T follicular helper cell (primary cell): Measurements from ENCODE around the gene LDAH.
"Not testable (repeated sequence)": the region's sequence is repeated elsewhere in the genome, so short reads cannot be mapped to it uniquely, and the experiment has no call there.

Experiments used
- DNase-seq: peaks from one replicate; pipeline ENCODE4 v3.0.0-alpha.2; 2020; ENCODE audit warnings: low read depth
- total RNA-seq, 2 experiments: gene quantifications; one replicate each; lab custom pipeline; 2026; lab: John Stamatoyannopoulos, UW

Gene LDAH
- 19.1 to 32.2 reads per million in 2 experiments for total RNA-seq

- DNase-seq = peak; percentile 73
Observed at GRCh38 chr2:20822535-20823490, at the start of gene LDAH. Gene LDAH (minus strand): TSS chr2:20823101. CDS start chr2:20801463, 21,638 bp downstream.

DNA sequence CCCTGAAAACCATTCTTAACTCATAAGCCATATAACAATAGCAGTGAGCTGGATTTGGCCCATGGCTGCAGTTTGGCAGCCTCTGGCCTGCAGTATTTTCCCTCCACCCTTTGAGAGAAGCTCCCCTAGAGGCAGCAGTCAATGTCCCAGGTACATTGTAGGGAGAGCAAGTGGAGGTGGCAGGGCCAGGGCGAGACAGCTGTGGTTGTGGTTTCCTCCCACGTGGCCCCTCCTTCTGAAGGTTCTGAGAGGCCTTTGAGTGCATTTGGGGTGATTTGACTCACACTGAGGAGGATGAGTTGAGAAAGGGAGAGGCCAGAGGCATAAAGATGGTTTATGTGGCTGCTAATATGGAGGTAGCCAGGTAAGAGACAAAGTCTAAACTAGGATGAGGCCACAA lies 45.5 kb upstream of the LDAH start:
- peak; percentile 25 for DNase-seq

GRCh38 chr2:20862850-20863249 lies 39.9 kb upstream of the LDAH start:
- DNase-seq = no peak

DNA sequence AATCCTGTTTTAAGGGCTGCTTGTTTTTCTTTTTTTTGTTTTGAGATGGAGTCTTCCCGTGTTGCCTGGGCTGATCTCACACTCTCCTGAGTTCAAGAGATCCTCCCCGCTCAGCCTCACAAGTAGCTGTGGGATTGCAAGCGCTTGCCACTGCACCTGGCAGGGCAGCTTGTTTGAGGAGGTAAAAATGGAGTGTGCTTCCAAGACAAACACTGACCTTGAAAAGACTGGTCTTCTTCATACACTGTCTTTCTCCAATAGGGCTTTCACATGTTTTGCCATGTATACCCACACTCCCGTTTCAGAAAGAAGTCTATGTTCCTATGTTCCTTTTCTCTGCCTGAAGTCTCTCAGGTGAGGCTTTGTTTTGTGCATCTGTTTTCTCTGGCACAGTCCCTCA lies 32.6 kb upstream of the LDAH start:
- no peak for DNase-seq

DNA sequence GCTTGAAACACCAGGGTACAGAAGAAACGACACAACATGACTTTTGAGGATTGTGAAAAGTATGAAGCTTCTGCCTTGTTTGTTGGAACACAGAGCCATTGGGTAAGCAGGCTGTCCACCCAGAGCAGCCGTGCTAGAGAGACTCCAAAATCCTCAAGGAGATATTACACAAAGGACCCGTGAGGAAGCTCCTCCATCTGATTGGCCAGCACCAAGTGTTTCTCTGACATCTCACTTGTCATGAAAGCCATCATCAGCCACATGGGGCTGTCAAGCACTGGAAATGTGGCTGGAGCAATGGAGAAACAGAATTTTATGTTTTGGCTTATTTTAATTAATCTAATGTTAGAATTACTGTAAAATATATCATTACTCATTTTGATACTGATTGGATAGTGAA lies 29.8 kb upstream of the LDAH start:
- no peak for DNase-seq

- DNase-seq = no peak
Observed at GRCh38 chr2:20852139-20852538, 29.2 kb upstream of the LDAH start.

GRCh38 chr2:20844246-20844645 lies 21.3 kb upstream of the LDAH start:
- no peak for DNase-seq

DNA sequence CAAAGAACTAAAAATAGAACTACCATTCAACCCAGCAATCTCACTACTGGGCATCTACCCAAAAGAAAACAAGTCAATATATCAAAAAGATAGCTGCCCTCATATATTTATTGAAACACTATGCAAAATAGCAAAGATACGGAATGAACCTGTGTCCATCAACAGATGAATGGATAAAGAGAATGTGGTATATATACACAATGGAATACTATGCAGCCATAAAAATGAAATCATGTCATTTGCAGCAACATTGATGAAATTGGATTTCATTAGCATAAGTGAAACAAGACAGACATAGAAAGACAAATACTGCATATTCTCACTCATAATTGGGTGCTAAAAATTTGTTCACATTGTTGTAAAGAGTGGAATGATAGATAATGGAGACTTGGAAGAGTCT lies 16.2 kb upstream of the LDAH start:
- DNase-seq = no peak

DNA sequence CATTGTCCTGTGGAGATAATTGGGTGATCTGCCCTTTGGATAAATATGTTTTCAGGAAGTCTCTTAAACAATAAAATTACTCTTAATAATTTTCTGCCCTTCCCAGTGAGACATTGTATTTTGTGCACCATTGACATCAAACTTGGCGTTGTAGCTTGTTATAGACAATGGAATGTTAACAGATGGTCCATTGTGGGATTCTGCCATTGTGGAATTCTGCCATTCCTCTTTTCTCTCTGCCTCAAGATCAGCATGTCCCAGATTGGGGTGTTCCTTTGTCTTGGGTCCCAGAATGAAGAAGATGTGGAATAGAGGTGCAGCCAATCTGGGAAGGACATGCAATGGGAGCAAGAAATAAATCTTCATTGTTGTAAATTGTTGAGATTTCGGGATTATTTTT lies 15.1 kb upstream of the LDAH start:
- DNase-seq = no peak

- no peak for DNase-seq
Observed at GRCh38 chr2:20836521-20836920, 13.6 kb upstream of the LDAH start.

DNA sequence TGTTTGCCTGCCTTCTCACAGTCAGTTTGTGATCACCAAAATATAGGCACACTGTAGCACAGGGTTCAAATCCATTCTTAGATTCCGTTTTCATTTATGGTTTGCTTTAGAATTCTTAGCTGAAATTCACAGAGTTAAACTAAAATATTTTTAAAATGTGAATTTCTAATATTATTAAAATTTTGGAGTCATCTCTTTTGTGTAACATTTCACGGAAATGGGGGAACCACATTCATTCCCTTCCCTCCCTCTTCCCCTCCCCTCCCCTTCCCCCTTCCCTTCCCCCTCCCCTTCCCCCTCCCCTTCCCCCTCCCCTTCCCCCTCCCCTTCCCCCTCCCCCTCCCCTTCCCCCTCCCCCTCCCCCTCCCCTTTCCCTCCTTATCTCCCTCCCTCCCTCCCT lies 11.4 kb upstream of the LDAH start:
- DNase-seq = no peak

- no peak for DNase-seq
Observed at GRCh38 chr2:20832606-20833005, 9.7 kb upstream of the LDAH start.

DNA sequence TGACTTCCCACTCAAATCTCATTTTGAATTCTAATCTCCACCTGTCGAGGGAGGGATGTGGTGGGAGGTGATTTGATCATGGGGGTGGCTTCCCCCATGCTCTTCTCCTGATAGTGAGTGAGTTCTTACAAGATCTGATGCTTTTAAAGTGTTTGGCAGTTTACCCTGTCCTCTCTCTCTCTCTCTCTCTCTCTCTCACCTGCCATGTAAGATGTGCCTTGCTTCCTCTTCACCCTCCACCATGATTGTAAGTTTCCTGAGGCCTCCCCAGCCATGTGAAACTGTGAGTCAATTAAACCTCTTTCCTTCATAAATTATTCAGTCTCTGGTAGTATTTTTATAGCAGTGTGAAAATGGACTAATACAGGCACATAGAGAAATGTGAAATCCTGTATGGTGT lies 7.0 kb upstream of the LDAH start:
- DNase-seq = no peak

- no peak for DNase-seq
Observed at GRCh38 chr2:20823917-20824316, 1.0 kb upstream of the LDAH start.

DNA sequence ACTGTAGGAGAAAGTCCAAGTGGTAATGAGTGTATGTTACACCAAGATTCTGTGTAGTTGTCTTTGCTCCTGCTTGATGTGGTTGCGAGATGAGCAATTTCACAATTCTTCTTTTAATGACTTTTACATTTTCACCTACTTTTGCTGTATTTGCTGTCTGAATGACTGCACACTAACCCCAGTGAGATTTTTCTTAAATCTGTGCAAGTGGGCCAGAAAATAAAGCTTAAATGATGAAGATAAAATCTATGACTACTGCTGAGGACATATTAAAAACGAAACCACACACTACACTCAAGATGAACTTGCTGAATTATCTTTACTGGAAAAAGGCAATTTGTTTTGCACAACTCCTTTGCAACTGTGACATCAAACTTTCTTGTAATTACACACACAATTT lies 4.1 kb downstream of the LDAH start:
- no peak for DNase-seq

DNA sequence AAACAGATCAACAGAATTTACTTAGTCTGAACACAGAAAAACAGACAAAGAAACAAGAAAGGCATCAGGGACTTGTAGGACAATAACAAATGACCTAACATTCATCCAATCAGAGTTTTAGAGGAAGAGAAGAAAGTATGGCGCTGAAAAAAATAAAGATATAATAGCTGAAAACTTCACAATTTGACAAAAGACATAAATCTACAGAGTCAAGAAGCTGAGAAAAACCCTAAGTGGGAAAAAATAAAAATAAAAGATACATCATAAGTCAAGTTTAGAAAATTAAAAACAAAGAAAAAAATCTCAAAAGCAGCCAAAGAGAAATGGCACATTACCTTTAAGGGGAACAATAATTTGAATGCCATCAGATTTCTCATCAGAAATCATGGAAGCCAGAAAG lies 7.7 kb downstream of the LDAH start:
- no peak for DNase-seq

GRCh38 chr2:20812779-20813178 lies 10.1 kb downstream of the LDAH start:
- no peak for DNase-seq

- no peak for DNase-seq
Observed at GRCh38 chr2:20806286-20806685, 16.6 kb downstream of the LDAH start.

DNA sequence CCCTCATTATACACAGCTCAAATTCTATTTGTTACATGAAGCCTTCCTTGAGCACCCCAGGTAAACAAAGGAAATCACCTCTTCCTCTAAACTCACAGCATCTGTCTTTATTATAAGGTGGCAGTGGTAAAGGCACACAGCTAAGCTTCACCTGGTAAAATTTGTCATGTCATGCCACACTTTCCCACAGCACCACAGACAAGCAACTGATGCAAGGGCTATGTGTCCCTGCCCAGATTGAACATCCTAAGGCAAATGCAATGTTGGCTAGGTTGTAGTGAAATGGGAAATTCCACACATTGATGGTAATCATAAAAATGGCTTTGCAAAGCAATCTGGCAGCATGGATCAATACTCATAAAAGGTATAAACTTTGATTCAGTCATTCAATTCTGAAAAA lies 18.9 kb downstream of the LDAH start:
- no peak for DNase-seq

GRCh38 chr2:20803226-20803682 lies 19.6 kb downstream of the LDAH start:
- no peak for DNase-seq

DNA sequence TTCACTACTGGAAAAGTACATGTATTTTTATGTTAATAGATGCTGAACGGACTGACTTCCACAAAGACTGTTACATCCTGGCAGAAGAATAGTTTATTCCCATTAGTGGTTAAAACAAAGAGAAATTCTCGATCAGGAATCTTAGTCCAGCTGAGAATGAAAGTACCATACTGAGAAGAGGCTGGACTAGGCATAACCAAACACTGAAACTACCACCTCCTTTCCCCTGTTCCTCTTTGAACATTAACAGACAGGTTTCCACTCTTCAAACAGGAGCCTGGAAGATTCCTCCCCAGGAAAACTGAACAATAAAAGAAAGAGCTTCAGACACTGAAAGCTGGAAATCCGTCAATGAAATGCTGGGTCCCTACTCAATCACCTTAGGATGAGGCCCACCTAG lies 25.8 kb downstream of the LDAH start:
- DNase-seq = no peak

DNA sequence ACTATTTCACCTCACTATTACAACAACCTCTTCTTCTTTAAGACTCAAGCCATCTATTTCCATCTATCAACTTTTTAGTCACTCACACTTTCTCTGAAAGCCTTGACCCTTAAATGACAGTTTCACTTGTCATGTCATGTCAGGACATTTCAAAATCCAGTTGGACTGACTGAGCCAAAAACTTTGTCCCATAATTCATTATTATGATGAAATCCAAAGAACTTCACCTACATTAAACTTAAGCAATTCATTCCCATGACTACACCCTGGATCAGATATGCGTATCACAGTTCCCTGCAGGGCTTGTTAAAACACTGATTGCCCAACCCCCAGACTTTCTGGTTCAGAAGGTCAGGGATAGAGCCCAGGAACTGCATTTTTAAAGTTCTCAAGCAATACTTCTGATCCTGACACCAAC lies 26.5 kb downstream of the LDAH start:
- no peak for DNase-seq

DNA sequence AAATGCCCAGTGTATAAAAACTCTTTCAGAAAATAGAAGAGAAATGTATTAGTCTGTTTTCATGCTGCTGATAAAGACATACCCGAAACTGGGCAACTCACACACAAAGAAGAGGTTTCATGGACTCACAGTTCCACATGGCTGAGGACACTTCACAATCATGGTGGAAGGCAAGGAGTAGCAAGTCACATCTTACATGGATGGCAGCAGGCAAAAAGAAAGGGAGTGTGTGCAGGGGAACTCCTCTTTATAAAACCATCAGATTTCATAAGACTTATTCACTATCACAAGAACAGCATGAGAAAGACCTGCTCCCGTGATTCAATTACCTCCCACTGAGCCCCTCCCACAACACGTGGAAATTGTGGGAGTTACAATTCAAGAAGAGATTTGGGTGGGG lies 29.0 kb downstream of the LDAH start:
- DNase-seq = not testable (repeated sequence)
